Memory B cell (primary cell): Measurements from ENCODE around the gene FSIP1.

ENCODE experiments used
- ATAC-seq: fragments of 150-1000 bp; cut with Tn5 transposase; 2 replicates; pipeline ENCODE4 v1.10.0; 2021; ENCODE audit warnings: low read depth, mild to moderate bottlenecking, moderate library complexity
- DNase-seq, 2 donors: peaks; one replicate each; pipeline ENCODE4 v3.0.0; 2022; ENCODE audit warnings: low spot score in 2 of 2
- H3K27ac Mint-ChIP-seq: one replicate; pipeline ENCODE4 v1.8.0; 2022; ENCODE audit warnings: mild to moderate bottlenecking, moderate library complexity, mixed read lengths
- H3K27me3 Mint-ChIP-seq: one replicate; pipeline ENCODE4 v1.8.0; 2022; ENCODE audit warnings: mixed read lengths
- H3K36me3 Mint-ChIP-seq: one replicate; pipeline ENCODE4 v1.8.0; 2022; ENCODE audit warnings: mild to moderate bottlenecking, mixed read lengths
- H3K4me1 Mint-ChIP-seq: one replicate; pipeline ENCODE4 v1.8.0; 2022; ENCODE audit warnings: mixed read lengths
- H3K4me3 Mint-ChIP-seq: one replicate; pipeline ENCODE4 v1.8.0; 2022; ENCODE audit warnings: mild to moderate bottlenecking, moderate library complexity, mixed read lengths
- H3K9me3 Mint-ChIP-seq: one replicate; pipeline ENCODE4 v1.8.0; 2022; ENCODE audit warnings: mixed read lengths

FSIP1 gene

GRCh38 chr15:39737196-39737550 is 45.5 kb downstream of the FSIP1 start:
- H3K36me3 Mint-ChIP-seq = no peaks in the 10 kb centered on the region
- no peak for DNase-seq
- H3K9me3 Mint-ChIP-seq = no peaks in the 10 kb centered on the region
- H3K4me3 Mint-ChIP-seq = no peak overlapping the region
- peaks cover 4% of the 10 kb centered on the region for H3K27me3 Mint-ChIP-seq
- no peak overlapping the region for H3K27ac Mint-ChIP-seq
- no peaks in the 10 kb centered on the region for H3K4me1 Mint-ChIP-seq
- no peak for ATAC-seq

- Mint-ChIP-seq H3K4me3 (no peak overlapping the region), H3K36me3 (no peaks in the 10 kb centered on the region), H3K4me1 (no peaks in the 10 kb centered on the region), H3K27ac (no peak overlapping the region), H3K27me3 (peaks cover 8% of the 10 kb centered on the region), H3K9me3 (no peaks in the 10 kb centered on the region)
- ATAC-seq (no peak), DNase-seq (no peak)
Measured at GRCh38 chr15:39736412-39737195, 46.0 kb downstream of the FSIP1 start.

- Mint-ChIP-seq H3K27me3 (peaks cover 9% of the 10 kb centered on the region), H3K4me1 (no peaks in the 10 kb centered on the region), H3K9me3 (no peaks in the 10 kb centered on the region), H3K4me3 (no peak overlapping the region), H3K36me3 (no peaks in the 10 kb centered on the region), H3K27ac (no peak overlapping the region)
- ATAC-seq (no peak), DNase-seq (no peak)
Measured at GRCh38 chr15:39735120-39735717, 47.4 kb downstream of the FSIP1 start.

- ATAC-seq (no peak), DNase-seq (no peak)
- Mint-ChIP-seq H3K9me3 (no peaks in the 10 kb centered on the region), H3K27ac (no peak overlapping the region), H3K4me1 (no peaks in the 10 kb centered on the region), H3K27me3 (peaks cover 14% of the 10 kb centered on the region), H3K36me3 (no peaks in the 10 kb centered on the region), H3K4me3 (no peak overlapping the region)
Measured at GRCh38 chr15:39731266-39731665, 51.4 kb downstream of the FSIP1 start.

DNA sequence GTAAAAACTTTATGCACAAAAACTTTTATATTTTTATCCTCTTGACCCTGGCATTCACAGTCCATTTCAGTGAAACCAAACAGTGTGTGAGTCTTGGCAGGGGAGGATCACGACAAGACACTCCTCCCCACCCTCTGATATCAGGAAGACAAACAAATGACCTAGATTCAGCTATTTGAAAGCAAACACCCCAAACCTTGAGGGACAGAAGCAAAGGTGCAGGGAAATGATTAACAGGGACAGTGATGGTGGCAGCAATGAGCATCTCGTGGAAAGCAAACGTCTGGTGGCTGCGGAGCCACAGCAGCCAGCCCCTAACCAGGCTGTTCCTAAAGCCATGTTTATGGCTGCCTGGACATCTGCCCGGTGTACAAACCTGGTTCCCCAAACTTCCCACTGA is 52.1 kb downstream of the FSIP1 start:
- Mint-ChIP-seq H3K9me3 (no peaks in the 10 kb centered on the region), H3K27me3 (peaks cover 14% of the 10 kb centered on the region), H3K27ac (no peak overlapping the region), H3K4me3 (no peak overlapping the region), H3K4me1 (no peaks in the 10 kb centered on the region), H3K36me3 (no peaks in the 10 kb centered on the region)
- ATAC-seq = no peak
- no peak for DNase-seq

DNA sequence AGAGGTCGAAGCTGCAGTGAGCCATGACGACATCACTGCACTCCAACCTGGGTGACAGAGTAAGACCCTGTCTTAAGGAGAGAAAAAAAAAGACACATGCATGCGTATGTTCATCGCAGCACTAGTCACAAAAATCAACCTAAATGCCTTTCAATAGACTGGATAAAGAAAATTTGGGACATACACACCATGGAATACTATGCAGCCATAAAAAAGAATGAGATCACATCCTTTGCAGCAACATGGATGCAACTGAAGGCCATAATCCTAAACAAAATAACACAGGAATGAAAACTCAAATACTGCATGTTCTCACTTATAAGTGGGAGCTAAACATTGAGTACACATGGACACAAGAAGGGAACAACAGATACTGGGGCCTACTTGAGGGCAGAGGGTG is 53.1 kb downstream of the FSIP1 start:
- DNase-seq (no peak), ATAC-seq (no peak)
- no peaks in the 10 kb centered on the region for H3K4me1 Mint-ChIP-seq
- no peaks in the 10 kb centered on the region for H3K36me3 Mint-ChIP-seq
- no peak overlapping the region for H3K4me3 Mint-ChIP-seq
- no peaks in the 10 kb centered on the region for H3K9me3 Mint-ChIP-seq
- peaks cover 14% of the 10 kb centered on the region for H3K27me3 Mint-ChIP-seq
- no peak overlapping the region for H3K27ac Mint-ChIP-seq

- H3K27ac Mint-ChIP-seq = no peak overlapping the region
- DNase-seq = no peak
- H3K4me1 Mint-ChIP-seq = no peaks in the 10 kb centered on the region
- no peak overlapping the region for H3K4me3 Mint-ChIP-seq
- H3K27me3 Mint-ChIP-seq = peaks cover 14% of the 10 kb centered on the region
- H3K9me3 Mint-ChIP-seq = no peaks in the 10 kb centered on the region
- no peak for ATAC-seq
- H3K36me3 Mint-ChIP-seq = no peaks in the 10 kb centered on the region
Measured at GRCh38 chr15:39728845-39729244, 53.8 kb downstream of the FSIP1 start.

DNA sequence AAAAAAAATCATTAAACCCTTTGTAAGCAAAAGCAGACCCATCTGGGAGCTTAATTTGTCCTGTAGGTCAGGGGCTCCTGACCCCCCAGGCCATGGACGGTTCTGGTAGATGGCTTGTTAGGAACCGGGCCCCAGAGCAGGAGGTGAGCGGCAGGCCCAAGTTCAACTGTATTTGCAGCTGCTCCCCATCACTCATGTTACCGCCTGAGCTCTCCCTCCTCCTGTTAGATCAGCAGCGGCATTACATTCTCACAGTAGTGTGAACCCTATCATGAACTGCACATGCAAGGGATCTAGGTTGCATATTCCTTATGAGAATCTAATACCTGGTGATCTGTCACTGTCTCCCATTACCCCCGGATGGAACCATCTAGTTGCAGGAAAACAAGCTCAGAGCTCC is 60.7 kb downstream of the FSIP1 start:
- Mint-ChIP-seq H3K9me3 (no peaks in the 10 kb centered on the region), H3K27me3 (peaks cover 3% of the 10 kb centered on the region), H3K36me3 (no peaks in the 10 kb centered on the region), H3K4me1 (no peaks in the 10 kb centered on the region), H3K27ac (no peak overlapping the region), H3K4me3 (no peak overlapping the region)
- DNase-seq (no peak), ATAC-seq (no peak)

- H3K4me1 Mint-ChIP-seq = no peaks in the 10 kb centered on the region
- no peak for DNase-seq
- peaks cover 2% of the 10 kb centered on the region for H3K36me3 Mint-ChIP-seq
- H3K9me3 Mint-ChIP-seq = peaks cover 2% of the 10 kb centered on the region
- H3K27ac Mint-ChIP-seq = no peak overlapping the region
- no peak overlapping the region for H3K4me3 Mint-ChIP-seq
- ATAC-seq = no peak
- H3K27me3 Mint-ChIP-seq = peaks cover 3% of the 10 kb centered on the region
Measured at GRCh38 chr15:39720621-39721611, 61.7 kb downstream of the FSIP1 start.

- H3K4me1 Mint-ChIP-seq = no peaks in the 10 kb centered on the region
- H3K9me3 Mint-ChIP-seq = peaks cover 4% of the 10 kb centered on the region
- peaks cover 3% of the 10 kb centered on the region for H3K27me3 Mint-ChIP-seq
- H3K36me3 Mint-ChIP-seq = peaks cover 2% of the 10 kb centered on the region
- ATAC-seq (no peak), DNase-seq (no peak)
- H3K4me3 Mint-ChIP-seq = no peak overlapping the region
- no peak overlapping the region for H3K27ac Mint-ChIP-seq
Measured at GRCh38 chr15:39720081-39720480, 62.6 kb downstream of the FSIP1 start.

DNA sequence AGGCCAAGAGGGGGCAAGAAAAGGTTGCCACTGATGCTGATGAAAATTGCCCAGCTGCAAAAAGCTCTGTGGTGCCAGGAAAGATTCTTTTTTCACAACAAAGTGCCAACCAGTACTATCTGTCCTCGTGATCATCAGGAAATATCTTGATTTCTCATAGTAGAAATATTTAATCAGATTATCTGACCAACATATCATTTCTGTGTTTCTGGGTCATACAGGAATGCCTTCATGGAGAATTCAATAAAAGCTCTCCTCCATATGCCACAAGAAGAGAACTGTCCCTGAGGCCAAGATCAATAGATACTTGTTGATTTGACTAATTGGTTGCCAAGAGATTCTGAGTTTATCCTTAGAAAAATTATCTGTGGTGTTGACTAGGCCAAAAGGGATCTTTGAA is 63.5 kb downstream of the FSIP1 start:
- DNase-seq (no peak), ATAC-seq (no peak)
- peaks cover 4% of the 10 kb centered on the region for H3K9me3 Mint-ChIP-seq
- H3K27me3 Mint-ChIP-seq = peaks cover 3% of the 10 kb centered on the region
- H3K4me3 Mint-ChIP-seq = no peak overlapping the region
- H3K36me3 Mint-ChIP-seq = peaks cover 2% of the 10 kb centered on the region
- no peaks in the 10 kb centered on the region for H3K4me1 Mint-ChIP-seq
- no peak overlapping the region for H3K27ac Mint-ChIP-seq

GRCh38 chr15:39717134-39717533 is 65.5 kb downstream of the FSIP1 start:
- Mint-ChIP-seq H3K4me3 (no peak overlapping the region), H3K4me1 (no peaks in the 10 kb centered on the region), H3K27ac (no peak overlapping the region), H3K27me3 (peaks cover 3% of the 10 kb centered on the region), H3K9me3 (peaks cover 4% of the 10 kb centered on the region), H3K36me3 (peaks cover 2% of the 10 kb centered on the region)
- ATAC-seq (no peak), DNase-seq (no peak)

GRCh38 chr15:39714251-39714650 is 68.4 kb downstream of the FSIP1 start:
- Mint-ChIP-seq H3K27me3 (no peaks in the 10 kb centered on the region), H3K4me3 (no peak overlapping the region), H3K4me1 (no peaks in the 10 kb centered on the region), H3K27ac (no peak overlapping the region), H3K36me3 (peaks cover 2% of the 10 kb centered on the region), H3K9me3 (peaks cover 4% of the 10 kb centered on the region)
- DNase-seq (no peak), ATAC-seq (no peak)

- no peak for DNase-seq
- ATAC-seq = no peak
- no peak overlapping the region for H3K27ac Mint-ChIP-seq
- no peaks in the 10 kb centered on the region for H3K27me3 Mint-ChIP-seq
- H3K36me3 Mint-ChIP-seq = peaks cover 2% of the 10 kb centered on the region
- peaks cover 4% of the 10 kb centered on the region for H3K9me3 Mint-ChIP-seq
- no peak overlapping the region for H3K4me3 Mint-ChIP-seq
- no peaks in the 10 kb centered on the region for H3K4me1 Mint-ChIP-seq
Measured at GRCh38 chr15:39713846-39714245, 68.8 kb downstream of the FSIP1 start.
